Testis (tissue), 2 donors: ENCODE measurements around the gene TEAD1.

ENCODE experiments used
- POLR2A ChIP-seq: fragments of 450-650 bp; IDR thresholded peaks from one replicate; pipeline ENCODE4 v1.6.1; 2017; ENCODE audit warnings: antibody characterized with exemption, mild to moderate bottlenecking, moderate library complexity
- TF ChIP-seq, protein P1 (sequence below), 3 experiments: fragments of 450-650 bp in 2 of 3; fragments of 200-600 bp in 1 of 3; sonication (generic) in 1 of 3; IDR thresholded peaks; one replicate each; pipeline ENCODE4 v1.5.1; 2016 to 2019; ENCODE audit warnings: antibody characterized with exemption in 3 of 3, mild to moderate bottlenecking in 2 of 3, moderate library complexity in 1 of 3

DNA sequence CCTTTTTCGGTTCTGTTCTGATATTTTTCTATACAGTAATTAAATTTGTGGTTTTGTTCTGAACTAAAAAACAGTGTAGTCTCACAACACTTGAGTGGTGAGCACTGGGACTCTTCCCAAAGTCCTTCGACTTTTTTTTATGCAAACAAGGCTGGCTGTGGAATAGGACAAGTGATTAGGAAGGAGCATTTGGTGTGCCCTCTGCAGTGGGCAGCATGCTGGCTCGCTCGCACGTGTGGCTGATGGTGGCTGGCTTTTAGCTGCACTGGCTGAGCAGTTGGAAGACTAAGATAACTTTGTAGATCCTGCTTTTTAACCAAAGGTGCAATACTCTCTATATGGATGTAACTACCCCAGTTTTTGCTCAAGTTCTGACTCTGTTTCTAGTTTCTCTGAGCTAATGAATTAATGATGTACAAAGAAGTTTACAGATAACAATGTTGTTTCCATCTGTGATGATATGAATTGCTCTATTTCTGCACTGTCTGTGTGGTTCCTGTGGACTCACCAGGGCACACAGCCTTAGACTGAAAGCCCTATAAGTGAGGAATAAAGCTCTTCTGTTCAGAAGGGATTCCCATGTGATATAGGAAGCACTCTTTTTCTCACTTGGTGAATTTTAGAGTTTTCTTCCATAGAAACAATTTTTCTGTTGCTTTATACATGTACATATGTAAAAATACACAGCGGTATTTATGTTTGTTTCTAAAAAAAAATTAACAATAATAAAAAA, 191.8 kb downstream of the TEAD1 start:
- TF ChIP-seq POLR2A: no peak
- TF ChIP-seq, protein P1, sequence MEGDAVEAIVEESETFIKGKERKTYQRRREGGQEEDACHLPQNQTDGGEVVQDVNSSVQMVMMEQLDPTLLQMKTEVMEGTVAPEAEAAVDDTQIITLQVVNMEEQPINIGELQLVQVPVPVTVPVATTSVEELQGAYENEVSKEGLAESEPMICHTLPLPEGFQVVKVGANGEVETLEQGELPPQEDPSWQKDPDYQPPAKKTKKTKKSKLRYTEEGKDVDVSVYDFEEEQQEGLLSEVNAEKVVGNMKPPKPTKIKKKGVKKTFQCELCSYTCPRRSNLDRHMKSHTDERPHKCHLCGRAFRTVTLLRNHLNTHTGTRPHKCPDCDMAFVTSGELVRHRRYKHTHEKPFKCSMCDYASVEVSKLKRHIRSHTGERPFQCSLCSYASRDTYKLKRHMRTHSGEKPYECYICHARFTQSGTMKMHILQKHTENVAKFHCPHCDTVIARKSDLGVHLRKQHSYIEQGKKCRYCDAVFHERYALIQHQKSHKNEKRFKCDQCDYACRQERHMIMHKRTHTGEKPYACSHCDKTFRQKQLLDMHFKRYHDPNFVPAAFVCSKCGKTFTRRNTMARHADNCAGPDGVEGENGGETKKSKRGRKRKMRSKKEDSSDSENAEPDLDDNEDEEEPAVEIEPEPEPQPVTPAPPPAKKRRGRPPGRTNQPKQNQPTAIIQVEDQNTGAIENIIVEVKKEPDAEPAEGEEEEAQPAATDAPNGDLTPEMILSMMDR (IDR thresholded peaks at IDR 0.05): no peak
